HEK293 (cell line): Measurements from ENCODE around the gene ABTB2.

ENCODE experiments used
- CTCF ChIA-PET: fragments of 350-600 bp; formaldehyde crosslinking; extraction: SDS; loops from one replicate; lab custom pipeline; 2021; ENCODE audit warnings: antibody characterized with exemption; lab: Yijun Ruan, JAX
- POLR2A ChIA-PET: fragments of 300-600 bp; formaldehyde crosslinking; extraction: SDS; loops from one replicate; lab custom pipeline; 2020; ENCODE audit warnings: antibody characterized with exemption, inconsistent platforms; lab: Yijun Ruan, JAX
- H3K27ac ChIP-seq: fragments of 200-500 bp; sonication (Bioruptor generic); 2 replicates; pipeline ENCODE4 v1.5.1; 2014; ENCODE audit warnings: low read depth, low read length, control low read depth, inconsistent platforms; ENCODE audit errors: extremely low read depth
- H3K36me3 ChIP-seq, 2 experiments: fragments of 200-500 bp in 1 of 2; sonication (Bioruptor generic) in 1 of 2; 1 replicate in 1 of 2; 2 replicates in 1 of 2; pipeline ENCODE4 v1.5.1; 2014 to 2017; ENCODE audit warnings: inconsistent platforms in 2 of 2, low read length in 2 of 2; ENCODE audit not compliant: control insufficient read depth in 2 of 2, insufficient read depth in 1 of 2
- H3K4me1 ChIP-seq: fragments of 200-500 bp; sonication (Bioruptor generic); 2 replicates; pipeline ENCODE4 v1.5.1; 2014; ENCODE audit warnings: mild to moderate bottlenecking, low read length, inconsistent platforms; ENCODE audit not compliant: control insufficient read depth, insufficient read depth
- H3K4me3 ChIP-seq: 2 replicates; pipeline ENCODE4 v1.5.1; 2011; ENCODE audit warnings: low read depth, mild to moderate bottlenecking, control low read depth, low read length, moderate library complexity
- H3K9me3 ChIP-seq: fragments of 200-500 bp; sonication (Bioruptor generic); 2 replicates; pipeline ENCODE4 v1.5.1; 2014; ENCODE audit warnings: low read depth, low read length, inconsistent platforms; ENCODE audit not compliant: control insufficient read depth, insufficient read depth
- BCL11B ChIP-seq: fragments of 450-650 bp; formaldehyde crosslinking; IDR thresholded peaks from 2 replicates; pipeline ENCODE4 v1.5.1; 2016; ENCODE audit warnings: low read depth, missing biosample characterization, missing genetic modification characterization
- GLI4 ChIP-seq: fragments of 450-650 bp; formaldehyde crosslinking; IDR thresholded peaks from 2 replicates; pipeline ENCODE4 v1.5.1; 2016; ENCODE audit warnings: missing biosample characterization, missing genetic modification characterization
- OSR2 ChIP-seq: fragments of 450-650 bp; formaldehyde crosslinking; IDR thresholded peaks from 2 replicates; pipeline ENCODE4 v1.5.1; 2016; ENCODE audit warnings: missing biosample characterization, missing genetic modification characterization
- SCRT1 ChIP-seq: fragments of 450-650 bp; formaldehyde crosslinking; IDR thresholded peaks from 2 replicates; pipeline ENCODE4 v1.5.1; 2016; ENCODE audit warnings: missing biosample characterization, missing genetic modification characterization, borderline replicate concordance
- SCRT2 ChIP-seq: fragments of 450-650 bp; formaldehyde crosslinking; IDR thresholded peaks from 2 replicates; pipeline ENCODE4 v1.5.1; 2016; ENCODE audit warnings: missing biosample characterization, missing genetic modification characterization
- ZBTB7A ChIP-seq: fragments of 450-650 bp; formaldehyde crosslinking; IDR thresholded peaks from 2 replicates; pipeline ENCODE4 v1.5.1; 2016; ENCODE audit warnings: low read depth, missing biosample characterization, missing genetic modification characterization
- ZBTB8A ChIP-seq: fragments of 450-650 bp; formaldehyde crosslinking; IDR thresholded peaks from 2 replicates; pipeline ENCODE4 v1.5.1; 2016; ENCODE audit warnings: missing biosample characterization, missing genetic modification characterization
- ZEB2 ChIP-seq: fragments of 450-650 bp; formaldehyde crosslinking; IDR thresholded peaks from 2 replicates; pipeline ENCODE4 v1.5.1; 2016; ENCODE audit warnings: missing biosample characterization, missing genetic modification characterization
- ZIC2 ChIP-seq: fragments of 450-650 bp; formaldehyde crosslinking; IDR thresholded peaks from 2 replicates; pipeline ENCODE4 v1.5.1; 2016; ENCODE audit warnings: missing biosample characterization, missing genetic modification characterization
- ZNF121 ChIP-seq: fragments of 450-650 bp; formaldehyde crosslinking; IDR thresholded peaks from 2 replicates; pipeline ENCODE4 v1.5.1; 2016; ENCODE audit warnings: missing biosample characterization, missing genetic modification characterization
- ZNF2 ChIP-seq: fragments of 450-650 bp; formaldehyde crosslinking; IDR thresholded peaks from 2 replicates; pipeline ENCODE4 v1.5.1; 2016; ENCODE audit warnings: missing biosample characterization, missing genetic modification characterization
- ZNF221 ChIP-seq: fragments of 450-650 bp; formaldehyde crosslinking; IDR thresholded peaks from 2 replicates; pipeline ENCODE4 v1.5.1; 2017; ENCODE audit warnings: missing biosample characterization, missing genetic modification characterization, borderline replicate concordance
- ZNF23 ChIP-seq: fragments of 450-650 bp; formaldehyde crosslinking; IDR thresholded peaks from 2 replicates; pipeline ENCODE4 v1.5.1; 2016; ENCODE audit warnings: missing biosample characterization, missing genetic modification characterization, borderline replicate concordance
- ZNF248 ChIP-seq: fragments of 450-650 bp; formaldehyde crosslinking; IDR thresholded peaks from 2 replicates; pipeline ENCODE4 v1.5.1; 2017; ENCODE audit warnings: missing biosample characterization, missing genetic modification characterization
- ZNF335 ChIP-seq: fragments of 450-650 bp; formaldehyde crosslinking; conservative IDR thresholded peaks from 2 replicates; pipeline ENCODE4 v1.5.1; 2016; ENCODE audit warnings: missing biosample characterization, missing genetic modification characterization
- ZNF350 ChIP-seq: fragments of 450-650 bp; formaldehyde crosslinking; IDR thresholded peaks from 2 replicates; pipeline ENCODE4 v1.5.0; 2017; ENCODE audit warnings: missing biosample characterization, mild to moderate bottlenecking, missing genetic modification characterization
- ZNF366 ChIP-seq: fragments of 450-650 bp; formaldehyde crosslinking; conservative IDR thresholded peaks from 2 replicates; pipeline ENCODE4 v1.5.1; 2016; ENCODE audit warnings: missing biosample characterization, missing genetic modification characterization
- ZNF433 ChIP-seq: fragments of 450-650 bp; formaldehyde crosslinking; IDR thresholded peaks from 2 replicates; pipeline ENCODE4 v1.5.1; 2016; ENCODE audit warnings: missing biosample characterization, missing genetic modification characterization, low read depth
- ZNF555 ChIP-seq: fragments of 450-650 bp; formaldehyde crosslinking; conservative IDR thresholded peaks from 2 replicates; pipeline ENCODE4 v1.5.1; 2017; ENCODE audit warnings: missing biosample characterization, mild to moderate bottlenecking, missing genetic modification characterization, inconsistent platforms
- ZNF571 ChIP-seq: fragments of 450-650 bp; formaldehyde crosslinking; IDR thresholded peaks from 2 replicates; pipeline ENCODE4 v1.5.0; 2017; ENCODE audit warnings: missing biosample characterization, missing genetic modification characterization
- ZNF600 ChIP-seq: fragments of 450-650 bp; formaldehyde crosslinking; IDR thresholded peaks from 2 replicates; pipeline ENCODE4 v1.5.1; 2016; ENCODE audit warnings: missing biosample characterization, missing genetic modification characterization
- ZNF621 ChIP-seq: fragments of 450-650 bp; formaldehyde crosslinking; IDR thresholded peaks from 2 replicates; pipeline ENCODE4 v1.5.1; 2017; ENCODE audit warnings: missing biosample characterization, missing genetic modification characterization
- ZNF629 ChIP-seq: fragments of 450-650 bp; formaldehyde crosslinking; IDR thresholded peaks from 2 replicates; pipeline ENCODE4 v1.5.1; 2017; ENCODE audit warnings: missing biosample characterization, missing genetic modification characterization
- ZNF747 ChIP-seq: fragments of 450-650 bp; formaldehyde crosslinking; IDR thresholded peaks from 2 replicates; pipeline ENCODE4 v1.5.1; 2016; ENCODE audit warnings: missing biosample characterization, missing genetic modification characterization
- TF ChIP-seq, protein P1 (sequence below): fragments of 450-650 bp; formaldehyde crosslinking; IDR thresholded peaks from 2 replicates; pipeline ENCODE4 v1.5.1; 2016; ENCODE audit warnings: missing biosample characterization, missing genetic modification characterization
- TF ChIP-seq, protein P2 (sequence below): fragments of 450-650 bp; formaldehyde crosslinking; IDR thresholded peaks from 2 replicates; pipeline ENCODE4 v1.5.1; 2016; ENCODE audit warnings: missing biosample characterization, missing genetic modification characterization
- TF ChIP-seq, protein P3 (sequence below): fragments of 450-650 bp; formaldehyde crosslinking; IDR thresholded peaks from 2 replicates; pipeline ENCODE4 v1.5.1; 2016; ENCODE audit warnings: missing biosample characterization, missing genetic modification characterization, borderline replicate concordance

Gene ABTB2

DNA sequence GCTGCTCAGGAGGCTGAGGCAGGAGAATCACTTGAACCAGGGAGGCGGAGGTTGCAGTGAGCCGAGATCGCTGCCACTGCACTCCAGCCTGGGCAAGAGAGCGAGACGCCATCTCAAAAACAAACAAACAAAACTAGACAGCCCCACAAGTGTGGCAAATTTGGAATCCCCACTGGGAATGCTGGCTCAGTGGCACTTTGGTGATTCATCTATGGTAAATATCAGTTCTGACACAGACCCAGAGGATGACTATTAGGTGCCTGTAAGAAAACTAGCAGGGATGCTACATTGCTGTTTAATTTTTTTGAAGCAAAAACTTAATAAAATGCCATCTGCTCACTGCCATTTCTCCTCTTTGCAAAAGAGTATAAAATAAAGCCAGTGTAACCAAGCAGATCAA lies 144.4 kb downstream of the ABTB2 start:
- Histone ChIP-seq H3K4me1 (peaks cover 4% of the 10 kb centered on the region; the same call in 1 of the 2 replicates), H3K36me3 (no peaks in the 10 kb centered on the region), H3K4me3 (no peak overlapping the region), H3K27ac (no peak overlapping the region), H3K9me3 (no peaks in the 10 kb centered on the region)
- CTCF ChIA-PET, result no interaction called here
- POLR2A ChIA-PET, result no interaction called here
- TF ChIP-seq SCRT2 (0 out of 2 replicates have a peak, but pooled peaks have one; percentile 21), ZNF335 (tag by site-specific recombination) (peak; percentile 54), ZNF350 (tag by site-specific recombination) (no peak), ZNF121 (tag by site-specific recombination) (peak; percentile 59; the same call in 1 of the 2 replicates), OSR2 (tag by site-specific recombination) (peak; percentile 17; the same call in 1 of the 2 replicates), ZNF366 (tag by site-specific recombination) (0 out of 2 replicates have a peak, but pooled peaks have one; percentile 15), ZNF23 (no peak), ZNF600 (tag by site-specific recombination) (peak; percentile 30; the same call in 1 of the 2 replicates), ZEB2 (tag by site-specific recombination) (0 out of 2 replicates have a peak, but pooled peaks have one; percentile 42)
- TF ChIP-seq, protein P1, sequence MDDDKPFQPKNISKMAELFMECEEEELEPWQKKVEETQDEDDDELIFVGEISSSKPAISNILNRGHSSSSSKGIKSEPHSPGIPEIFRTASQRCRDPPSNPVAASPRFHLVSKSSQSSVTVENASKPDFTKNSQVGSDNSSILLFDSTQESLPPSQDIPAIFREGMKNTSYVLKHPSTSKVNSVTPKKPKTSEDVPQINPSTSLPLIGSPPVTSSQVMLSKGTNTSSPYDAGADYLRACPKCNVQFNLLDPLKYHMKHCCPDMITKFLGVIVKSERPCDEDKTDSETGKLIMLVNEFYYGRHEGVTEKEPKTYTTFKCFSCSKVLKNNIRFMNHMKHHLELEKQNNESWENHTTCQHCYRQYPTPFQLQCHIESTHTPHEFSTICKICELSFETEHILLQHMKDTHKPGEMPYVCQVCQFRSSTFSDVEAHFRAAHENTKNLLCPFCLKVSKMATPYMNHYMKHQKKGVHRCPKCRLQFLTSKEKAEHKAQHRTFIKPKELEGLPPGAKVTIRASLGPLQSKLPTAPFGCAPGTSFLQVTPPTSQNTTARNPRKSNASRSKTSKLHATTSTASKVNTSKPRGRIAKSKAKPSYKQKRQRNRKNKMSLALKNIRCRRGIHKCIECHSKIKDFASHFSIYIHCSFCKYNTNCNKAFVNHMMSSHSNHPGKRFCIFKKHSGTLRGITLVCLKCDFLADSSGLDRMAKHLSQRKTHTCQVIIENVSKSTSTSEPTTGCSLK, result no peak
- TF ChIP-seq, protein P2, sequence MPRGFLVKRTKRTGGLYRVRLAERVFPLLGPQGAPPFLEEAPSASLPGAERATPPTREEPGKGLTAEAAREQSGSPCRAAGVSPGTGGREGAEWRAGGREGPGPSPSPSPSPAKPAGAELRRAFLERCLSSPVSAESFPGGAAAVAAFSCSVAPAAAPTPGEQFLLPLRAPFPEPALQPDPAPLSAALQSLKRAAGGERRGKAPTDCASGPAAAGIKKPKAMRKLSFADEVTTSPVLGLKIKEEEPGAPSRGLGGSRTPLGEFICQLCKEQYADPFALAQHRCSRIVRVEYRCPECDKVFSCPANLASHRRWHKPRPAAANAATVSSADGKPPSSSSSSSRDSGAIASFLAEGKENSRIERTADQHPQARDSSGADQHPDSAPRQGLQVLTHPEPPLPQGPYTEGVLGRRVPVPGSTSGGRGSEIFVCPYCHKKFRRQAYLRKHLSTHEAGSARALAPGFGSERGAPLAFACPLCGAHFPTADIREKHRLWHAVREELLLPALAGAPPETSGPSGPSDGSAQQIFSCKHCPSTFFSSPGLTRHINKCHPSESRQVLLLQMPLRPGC (tag by site-specific recombination), result peak; percentile 72

DNA sequence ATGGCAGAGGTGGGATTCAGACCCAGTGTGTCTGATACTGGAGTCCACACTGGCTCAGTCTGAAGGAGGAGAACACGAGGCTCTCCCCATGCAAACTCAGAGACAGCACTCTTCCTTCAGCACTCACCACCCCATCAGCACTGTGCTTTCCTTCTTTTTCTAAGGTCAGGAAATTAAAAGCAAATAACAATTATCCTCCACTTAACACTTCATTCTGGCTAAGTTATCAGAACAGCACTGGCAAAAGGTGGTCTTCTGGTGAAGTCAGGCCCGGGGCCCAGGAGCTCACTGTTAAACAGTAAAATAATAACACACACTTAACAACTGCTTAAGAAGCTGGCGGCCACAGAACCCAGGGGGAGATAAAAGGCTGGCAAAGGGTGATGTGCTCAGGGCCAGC lies 145.2 kb downstream of the ABTB2 start:
- TF ChIP-seq ZNF629 (tag by site-specific recombination) (no peak), ZBTB8A (tag by site-specific recombination) (no peak), ZNF248 (tag by site-specific recombination) (no peak), SCRT1 (tag by site-specific recombination) (no peak), ZBTB7A (no peak), ZNF747 (tag by site-specific recombination) (no peak)
- Histone ChIP-seq H3K4me1 (peaks cover 4% of the 10 kb centered on the region; the same call in 1 of the 2 replicates), H3K4me3 (no peak overlapping the region), H3K36me3 (no peaks in the 10 kb centered on the region), H3K9me3 (no peaks in the 10 kb centered on the region), H3K27ac (no peak overlapping the region)
- ChIA-PET CTCF (no interaction called here), POLR2A (interaction anchor here (1.0 kb wide), 1 partner anchor 146 kb away, joined by 4 read pairs; the partner anchor contains the start of gene ABTB2)

DNA sequence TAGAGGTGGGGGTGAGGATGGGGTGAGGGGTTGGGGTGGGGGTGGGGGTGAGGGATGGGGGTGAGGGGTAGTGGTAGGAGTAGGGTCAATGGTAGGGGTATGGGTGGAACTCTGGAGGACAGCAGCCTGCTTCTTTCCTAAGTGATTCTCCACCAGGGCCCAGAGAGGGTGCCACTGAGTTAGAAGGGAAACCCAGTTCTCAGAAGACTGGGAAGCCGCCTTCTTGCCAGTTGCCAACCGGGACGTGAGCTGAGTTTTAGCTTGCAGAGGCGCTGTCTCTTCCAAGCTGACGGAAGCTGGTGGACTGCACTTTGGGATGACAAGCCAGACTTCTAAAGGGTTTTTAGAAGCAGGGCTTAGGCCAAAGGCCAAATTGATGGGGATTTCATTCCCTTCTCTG lies 148.0 kb downstream of the ABTB2 start:
- ChIA-PET POLR2A (no interaction called here), CTCF (interaction anchor here (1.1 kb wide), 1 partner anchor 148 kb away, joined by 3 read pairs; the partner anchor contains the start of gene ABTB2)
- H3K27ac ChIP-seq, result no peak overlapping the region
- H3K4me3 ChIP-seq, result no peak overlapping the region
- no peaks in the 10 kb centered on the region for H3K36me3 ChIP-seq
- H3K9me3 ChIP-seq, result no peaks in the 10 kb centered on the region
- H3K4me1 ChIP-seq, result peaks cover 4% of the 10 kb centered on the region; the same call in 1 of the 2 replicates
- TF ChIP-seq ZNF555 (tag by site-specific recombination) (no peak), ZNF571 (tag by site-specific recombination) (no peak), ZIC2 (tag by site-specific recombination) (no peak), ZNF221 (no peak), ZNF2 (tag by site-specific recombination) (no peak), GLI4 (tag by site-specific recombination) (no peak), ZNF621 (no peak), ZNF433 (tag by site-specific recombination) (no peak), BCL11B (tag by site-specific recombination) (no peak)
- TF ChIP-seq, protein P3, sequence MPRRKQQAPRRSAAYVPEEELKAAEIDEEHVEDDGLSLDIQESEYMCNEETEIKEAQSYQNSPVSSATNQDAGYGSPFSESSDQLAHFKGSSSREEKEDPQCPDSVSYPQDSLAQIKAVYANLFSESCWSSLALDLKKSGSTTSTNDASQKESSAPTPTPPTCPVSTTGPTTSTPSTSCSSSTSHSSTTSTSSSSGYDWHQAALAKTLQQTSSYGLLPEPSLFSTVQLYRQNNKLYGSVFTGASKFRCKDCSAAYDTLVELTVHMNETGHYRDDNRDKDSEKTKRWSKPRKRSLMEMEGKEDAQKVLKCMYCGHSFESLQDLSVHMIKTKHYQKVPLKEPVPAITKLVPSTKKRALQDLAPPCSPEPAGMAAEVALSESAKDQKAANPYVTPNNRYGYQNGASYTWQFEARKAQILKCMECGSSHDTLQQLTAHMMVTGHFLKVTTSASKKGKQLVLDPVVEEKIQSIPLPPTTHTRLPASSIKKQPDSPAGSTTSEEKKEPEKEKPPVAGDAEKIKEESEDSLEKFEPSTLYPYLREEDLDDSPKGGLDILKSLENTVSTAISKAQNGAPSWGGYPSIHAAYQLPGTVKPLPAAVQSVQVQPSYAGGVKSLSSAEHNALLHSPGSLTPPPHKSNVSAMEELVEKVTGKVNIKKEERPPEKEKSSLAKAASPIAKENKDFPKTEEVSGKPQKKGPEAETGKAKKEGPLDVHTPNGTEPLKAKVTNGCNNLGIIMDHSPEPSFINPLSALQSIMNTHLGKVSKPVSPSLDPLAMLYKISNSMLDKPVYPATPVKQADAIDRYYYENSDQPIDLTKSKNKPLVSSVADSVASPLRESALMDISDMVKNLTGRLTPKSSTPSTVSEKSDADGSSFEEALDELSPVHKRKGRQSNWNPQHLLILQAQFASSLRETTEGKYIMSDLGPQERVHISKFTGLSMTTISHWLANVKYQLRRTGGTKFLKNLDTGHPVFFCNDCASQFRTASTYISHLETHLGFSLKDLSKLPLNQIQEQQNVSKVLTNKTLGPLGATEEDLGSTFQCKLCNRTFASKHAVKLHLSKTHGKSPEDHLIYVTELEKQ (tag by site-specific recombination), result no peak
